Measurements from ENCODE around the gene MICAL3. TPM values are rescaled to one million over a fixed set of nuclear protein-coding genes. Genes with fewer than 3 reads are reported as not detected.

MICAL3 gene
- total and polyA plus RNA-seq, 3 donors from 2014 or later: 103 to 106 (median 104) TPM

DNA sequence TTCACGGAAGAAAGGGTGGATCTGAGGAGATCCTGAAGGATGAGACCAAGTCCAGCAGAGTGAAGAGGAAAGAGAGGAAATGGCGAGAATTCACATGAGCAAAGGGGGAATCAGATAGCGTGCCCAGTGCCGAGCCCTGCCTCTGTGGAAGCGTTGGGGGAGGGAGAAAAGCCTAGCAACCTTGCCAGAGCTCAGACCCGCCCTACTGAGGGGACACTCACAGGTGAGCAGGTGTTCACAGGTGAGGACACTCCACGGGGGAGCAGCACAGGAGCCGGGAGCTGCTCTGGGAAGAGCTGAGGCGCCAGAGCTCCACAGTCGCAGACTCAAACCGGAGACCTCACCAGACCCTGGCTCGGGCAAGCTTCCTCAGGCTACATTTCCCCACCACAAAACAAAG is 56.2 kb downstream of the MICAL3 start:
- WGBS, 2 donors: 95 to 98% methylated on average over 12 of the region's 12 CpGs
- Histone ChIP-seq H3K27me3 (no peaks in the 10 kb centered on the region), H3K27ac (no peak overlapping the region), H3K9me3 (no peaks in the 10 kb centered on the region), H3K4me1 (no peaks in the 10 kb centered on the region), H3K4me3 (no peak overlapping the region), H3K36me3 (ENCODE audit: low read depth, missing control alignments) (no peaks in the 10 kb centered on the region)
- DNase-seq: no peak
- intact Hi-C loops (cut with DNase I; ENCODE audit: low total_unique reads): no loop called here
- no peak for TF ChIP-seq POLR2A (IDR thresholded peaks at IDR 0.05)
- TF ChIP-seq, protein P1, sequence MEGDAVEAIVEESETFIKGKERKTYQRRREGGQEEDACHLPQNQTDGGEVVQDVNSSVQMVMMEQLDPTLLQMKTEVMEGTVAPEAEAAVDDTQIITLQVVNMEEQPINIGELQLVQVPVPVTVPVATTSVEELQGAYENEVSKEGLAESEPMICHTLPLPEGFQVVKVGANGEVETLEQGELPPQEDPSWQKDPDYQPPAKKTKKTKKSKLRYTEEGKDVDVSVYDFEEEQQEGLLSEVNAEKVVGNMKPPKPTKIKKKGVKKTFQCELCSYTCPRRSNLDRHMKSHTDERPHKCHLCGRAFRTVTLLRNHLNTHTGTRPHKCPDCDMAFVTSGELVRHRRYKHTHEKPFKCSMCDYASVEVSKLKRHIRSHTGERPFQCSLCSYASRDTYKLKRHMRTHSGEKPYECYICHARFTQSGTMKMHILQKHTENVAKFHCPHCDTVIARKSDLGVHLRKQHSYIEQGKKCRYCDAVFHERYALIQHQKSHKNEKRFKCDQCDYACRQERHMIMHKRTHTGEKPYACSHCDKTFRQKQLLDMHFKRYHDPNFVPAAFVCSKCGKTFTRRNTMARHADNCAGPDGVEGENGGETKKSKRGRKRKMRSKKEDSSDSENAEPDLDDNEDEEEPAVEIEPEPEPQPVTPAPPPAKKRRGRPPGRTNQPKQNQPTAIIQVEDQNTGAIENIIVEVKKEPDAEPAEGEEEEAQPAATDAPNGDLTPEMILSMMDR (IDR thresholded peaks at IDR 0.05): no peak

DNA sequence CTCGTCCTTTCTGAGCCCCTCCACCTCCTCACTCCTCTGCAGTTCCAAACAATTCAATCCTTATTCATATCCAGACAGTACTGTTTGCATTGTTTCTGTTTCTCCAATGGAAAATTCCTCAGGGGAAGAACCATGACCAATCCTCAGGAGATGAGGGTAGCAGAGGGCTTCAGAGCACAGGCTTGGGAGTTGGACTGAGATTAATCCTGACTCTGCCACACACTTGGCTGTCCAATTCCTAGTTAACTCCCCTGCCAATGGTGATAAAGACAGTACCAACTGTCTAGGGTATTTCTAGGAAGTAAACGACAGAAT is 58.0 kb downstream of the MICAL3 start:
- DNase-seq: no peak
- no peak overlapping the region for H3K4me3 ChIP-seq
- intact Hi-C loops (cut with DNase I; ENCODE audit: low total_unique reads): no loop called here
- H3K9me3 ChIP-seq: no peaks in the 10 kb centered on the region
- no peaks in the 10 kb centered on the region for H3K27me3 ChIP-seq
- no peaks in the 10 kb centered on the region for H3K36me3 ChIP-seq (ENCODE audit: low read depth, missing control alignments)
- H3K27ac ChIP-seq: no peak overlapping the region
- TF ChIP-seq, protein P1 (IDR thresholded peaks at IDR 0.05): no peak
- TF ChIP-seq POLR2A (IDR thresholded peaks at IDR 0.05): no peak
- WGBS, 2 donors: 59 to 66% methylated on average over 2 of the region's 2 CpGs
- H3K4me1 ChIP-seq: no peaks in the 10 kb centered on the region

DNA sequence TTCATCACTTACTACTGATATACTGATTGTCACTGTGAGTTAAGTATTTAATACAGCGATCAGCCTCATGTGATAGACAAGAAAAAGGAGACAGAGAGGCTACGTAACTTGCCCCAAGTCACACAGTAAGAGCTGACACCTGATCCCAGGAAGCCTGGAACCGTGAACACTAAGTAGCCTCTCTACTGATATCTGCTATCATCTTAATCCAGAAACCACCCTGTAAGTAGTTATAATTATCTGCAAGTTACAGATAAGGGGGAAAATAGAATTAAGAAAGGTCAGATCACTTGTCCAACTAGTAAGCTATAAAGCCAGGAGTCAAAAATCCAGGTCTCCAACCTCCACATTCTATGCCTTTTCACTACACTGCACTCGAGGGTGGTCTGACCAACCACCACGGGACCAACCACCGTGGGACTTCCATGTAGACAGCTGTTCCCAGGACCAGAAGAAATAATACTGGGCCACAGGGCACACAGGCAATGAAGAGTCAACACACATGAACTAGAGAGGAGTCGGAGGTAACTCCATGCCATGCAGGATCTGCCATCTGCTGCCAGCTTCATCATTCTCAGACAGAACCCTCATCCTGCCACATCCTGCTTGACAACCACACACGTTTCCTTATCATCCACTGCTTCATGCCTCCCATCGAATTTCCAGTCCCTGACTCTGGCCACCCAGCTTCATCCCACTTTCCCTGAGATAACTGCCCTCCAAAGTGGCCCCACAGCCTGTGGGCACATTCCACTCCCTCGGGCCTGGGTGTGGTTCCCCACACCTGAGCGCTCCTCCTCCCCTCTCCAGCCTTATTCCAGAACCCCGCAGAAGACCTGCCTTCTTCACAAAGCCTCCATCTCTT is 58.6 kb downstream of the MICAL3 start:
- H3K4me3 ChIP-seq: no peak overlapping the region
- no peaks in the 10 kb centered on the region for H3K9me3 ChIP-seq
- TF ChIP-seq POLR2A (IDR thresholded peaks at IDR 0.05): no peak
- TF ChIP-seq, protein P1 (IDR thresholded peaks at IDR 0.05): no peak
- 74 to 81% methylated on average over 12 of the region's 12 CpGs for WGBS, 2 donors
- intact Hi-C loops (cut with DNase I; ENCODE audit: low total_unique reads): no loop called here
- no peaks in the 10 kb centered on the region for H3K4me1 ChIP-seq
- no peak overlapping the region for H3K27ac ChIP-seq
- no peaks in the 10 kb centered on the region for H3K27me3 ChIP-seq
- no peaks in the 10 kb centered on the region for H3K36me3 ChIP-seq (ENCODE audit: low read depth, missing control alignments)
- DNase-seq: no peak

DNA sequence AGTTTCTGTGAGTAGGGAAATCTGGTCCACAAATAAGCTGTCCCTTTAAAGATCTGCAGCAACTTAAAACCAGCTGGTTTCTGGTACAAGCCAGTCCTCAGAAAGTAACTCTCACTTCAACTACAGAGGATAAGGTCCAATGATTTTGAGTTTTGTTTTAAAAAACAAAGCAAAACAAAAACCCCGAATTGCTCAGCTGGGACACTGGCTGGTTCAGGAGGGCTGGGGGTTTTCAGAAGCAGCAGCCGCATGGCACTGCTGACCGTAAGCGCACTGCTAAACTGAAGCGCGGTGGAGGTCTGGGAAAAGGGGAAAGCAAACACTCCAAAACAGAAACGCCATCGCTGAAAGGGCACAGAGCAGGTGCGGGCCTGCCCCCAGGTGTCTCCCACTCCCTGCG is 59.7 kb downstream of the MICAL3 start:
- TF ChIP-seq, protein P1 (IDR thresholded peaks at IDR 0.05): no peak
- no peak for TF ChIP-seq POLR2A (IDR thresholded peaks at IDR 0.05)
- H3K27ac ChIP-seq: no peak overlapping the region

DNA sequence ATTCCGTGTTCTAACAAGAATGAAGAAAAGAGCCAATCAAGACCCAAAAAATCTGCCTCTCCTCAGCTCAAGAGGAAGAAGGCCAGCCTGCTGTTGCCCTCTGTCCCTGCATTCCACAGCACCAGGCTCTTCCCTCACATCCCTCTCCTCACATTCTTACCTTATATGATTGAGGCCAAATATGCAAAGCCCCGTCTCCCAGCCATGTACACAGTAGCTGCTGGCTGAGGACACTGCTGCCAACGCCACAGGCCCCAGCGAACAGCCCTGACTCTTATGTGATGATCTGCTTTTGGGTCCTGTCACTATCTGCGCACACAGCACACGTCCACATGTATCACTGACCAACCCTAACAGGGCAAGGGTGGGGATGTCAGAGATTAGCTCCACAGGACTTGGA is 60.2 kb downstream of the MICAL3 start:
- Histone ChIP-seq H3K4me1 (no peaks in the 10 kb centered on the region), H3K27ac (no peak overlapping the region), H3K36me3 (ENCODE audit: low read depth, missing control alignments) (no peaks in the 10 kb centered on the region), H3K27me3 (no peaks in the 10 kb centered on the region), H3K9me3 (no peaks in the 10 kb centered on the region), H3K4me3 (no peak overlapping the region)
- 54 to 75% methylated on average over 3 to 6 of the region's 6 CpGs for WGBS, 2 donors
- TF ChIP-seq, protein P1 (IDR thresholded peaks at IDR 0.05): no peak
- no peak for TF ChIP-seq POLR2A (IDR thresholded peaks at IDR 0.05)
- intact Hi-C loops (cut with DNase I; ENCODE audit: low total_unique reads): no loop called here
- DNase-seq: no peak

More for the DNA sequence above, 59.7 kb downstream of the MICAL3 start:
- intact Hi-C loops (cut with DNase I; ENCODE audit: low total_unique reads): no loop called here
- Histone ChIP-seq H3K9me3 (no peaks in the 10 kb centered on the region), H3K4me1 (no peaks in the 10 kb centered on the region), H3K4me3 (no peak overlapping the region), H3K36me3 (ENCODE audit: low read depth, missing control alignments) (no peaks in the 10 kb centered on the region), H3K27me3 (no peaks in the 10 kb centered on the region)
- DNase-seq: no peak
- 53 to 64% methylated on average over 10 of the region's 10 CpGs for WGBS, 2 donors

Data from testis (tissue), 3 donors.